BJ (cell line): ENCODE measurements around the gene GOLM1. TPM values are rescaled to one million over a fixed set of nuclear protein-coding genes. Genes with fewer than 3 reads are reported as not detected.

Experiments used
- CTCF ChIA-PET: fragments of 350-600 bp; formaldehyde crosslinking; extraction: SDS; loops from one replicate; lab custom pipeline; 2021; ENCODE audit warnings: antibody characterized with exemption, inconsistent platforms; lab: Yijun Ruan, JAX
- POLR2A ChIA-PET: fragments of 300-600 bp; sonication (Branson Sonifier 250); formaldehyde crosslinking; extraction: SDS; loops from one replicate; lab custom pipeline; 2021; ENCODE audit warnings: antibody characterized with exemption; lab: Charles Lee
- DNase-seq: peaks from one replicate; pipeline ENCODE4 v3.0.0-alpha.2; 2011; ENCODE audit warnings: low read depth
- H3K27me3 ChIP-seq: 2 replicates; pipeline ENCODE4 v1.6.0; 2011; ENCODE audit warnings: low read length; ENCODE audit not compliant: control insufficient read depth, insufficient read depth
- H3K36me3 ChIP-seq: 2 replicates; pipeline ENCODE4 v1.5.1; 2011; ENCODE audit warnings: low read length; ENCODE audit not compliant: control insufficient read depth, insufficient read depth
- H3K4me3 ChIP-seq: 2 replicates; pipeline ENCODE4 v1.5.1; 2011; ENCODE audit warnings: low read depth, mild to moderate bottlenecking, control low read depth, low read length
- CTCF ChIP-seq: IDR thresholded peaks from 2 replicates; pipeline ENCODE4 v1.5.1; 2011; ENCODE audit warnings: low read depth, mild to moderate bottlenecking, control low read depth, inconsistent platforms, low read length, moderate library complexity; ENCODE audit not compliant: insufficient read depth
- polyA plus RNA-seq: library from polyadenylated mRNA; depleted of rRNA; stranded (reverse); fragments of >200 nt; gene quantifications from 2 replicates; pipeline ENCODE4 v1.2.3, GENCODE V29; 2011

The GOLM1 gene
- polyA plus RNA-seq, 1 experiment: 34.7 TPM

GRCh38 chr9:85995097-85995496 is 104.3 kb downstream of the GOLM1 start:
- Histone ChIP-seq H3K4me3 (no peak overlapping the region), H3K27me3 (no peaks in the 10 kb centered on the region), H3K36me3 (peaks cover 3% of the 10 kb centered on the region; the same call in 1 of the 2 replicates)
- ChIA-PET CTCF (no interaction called here), POLR2A (no interaction called here)
- no peak for TF ChIP-seq CTCF
- no peak for DNase-seq

DNA sequence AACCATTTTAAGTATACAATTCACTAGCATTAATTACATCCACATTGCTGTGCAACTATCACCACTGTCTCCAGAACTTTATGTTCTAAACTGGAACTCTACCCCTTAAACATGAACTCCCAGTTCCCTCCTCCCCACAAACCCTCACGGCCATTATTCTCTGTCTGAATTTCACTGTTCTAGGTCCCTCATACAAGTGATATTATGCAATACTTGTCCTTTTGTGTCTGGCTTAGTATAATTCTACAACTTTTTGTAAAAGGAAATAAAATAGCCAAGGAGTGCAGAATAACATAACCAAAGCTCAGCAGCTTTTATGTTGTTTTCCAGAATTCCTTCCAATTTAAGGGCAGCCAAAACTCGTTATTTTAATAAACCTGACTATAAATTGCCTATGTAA is 105.2 kb downstream of the GOLM1 start:
- no peak for DNase-seq
- TF ChIP-seq CTCF: no peak
- CTCF ChIA-PET: no interaction called here
- POLR2A ChIA-PET: no interaction called here
- Histone ChIP-seq H3K36me3 (peaks cover 3% of the 10 kb centered on the region; the same call in 1 of the 2 replicates), H3K4me3 (no peak overlapping the region), H3K27me3 (no peaks in the 10 kb centered on the region)

- ChIA-PET POLR2A (no interaction called here), CTCF (no interaction called here)
- Histone ChIP-seq H3K27me3 (no peaks in the 10 kb centered on the region), H3K4me3 (no peak overlapping the region), H3K36me3 (peaks cover 1% of the 10 kb centered on the region; the same call in 1 of the 2 replicates)
- DNase-seq: no peak
- no peak for TF ChIP-seq CTCF
These were observed 112.1 kb downstream of the GOLM1 start for GRCh38 chr9:85987236-85987635.

GRCh38 chr9:85984457-85984856 is 114.9 kb downstream of the GOLM1 start:
- TF ChIP-seq CTCF: no peak
- Histone ChIP-seq H3K27me3 (no peaks in the 10 kb centered on the region), H3K4me3 (no peak overlapping the region), H3K36me3 (peaks cover 7% of the 10 kb centered on the region)
- POLR2A ChIA-PET: no interaction called here
- CTCF ChIA-PET: no interaction called here
- no peak for DNase-seq

DNA sequence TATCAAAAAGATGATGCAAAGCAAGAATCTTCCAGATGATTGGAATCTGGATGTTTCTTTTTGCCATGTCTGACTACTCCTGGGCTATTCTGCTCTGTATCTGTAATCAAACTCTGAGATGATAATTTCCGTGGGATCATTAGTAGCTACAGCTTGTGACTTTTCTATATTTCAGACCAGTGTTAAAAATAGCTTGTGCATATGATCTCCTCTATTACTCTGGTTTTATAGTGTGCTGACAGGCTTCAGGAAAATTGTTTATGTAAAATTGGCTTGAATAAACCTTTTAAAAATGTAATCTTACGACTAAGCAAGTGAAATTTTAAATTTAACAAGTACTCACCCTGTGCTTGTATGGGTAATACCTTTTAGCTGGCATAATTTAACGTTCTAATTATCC is 118.0 kb downstream of the GOLM1 start:
- POLR2A ChIA-PET: no interaction called here
- TF ChIP-seq CTCF: no peak
- Histone ChIP-seq H3K36me3 (peaks cover 7% of the 10 kb centered on the region), H3K27me3 (no peaks in the 10 kb centered on the region), H3K4me3 (no peak overlapping the region)
- CTCF ChIA-PET: no interaction called here
- DNase-seq: no peak
